Fibroblast of mammary gland (primary cell): ENCODE results near the gene GLT1D1.

Source experiments
- DNase-seq: peaks from one replicate; pipeline ENCODE4 v3.0.0-alpha.2; 2010; ENCODE audit warnings: low read depth
- H3K4me3 ChIP-seq: 2 replicates; pipeline ENCODE4 v1.5.1; 2011; ENCODE audit warnings: low read depth, mild to moderate bottlenecking, low read length, moderate library complexity; ENCODE audit not compliant: control insufficient read depth
- TF ChIP-seq, protein P1 (sequence below): conservative IDR thresholded peaks from 2 replicates; pipeline ENCODE4 v1.5.1; 2011; ENCODE audit warnings: low read depth, low read length, inconsistent platforms; ENCODE audit not compliant: control insufficient read depth, insufficient read depth

Gene GLT1D1

GRCh38 chr12:128864516-128865186 is 11.4 kb downstream of the GLT1D1 start:
- H3K4me3 ChIP-seq, result no peak overlapping the region
- no peak for DNase-seq
- TF ChIP-seq, protein P1, sequence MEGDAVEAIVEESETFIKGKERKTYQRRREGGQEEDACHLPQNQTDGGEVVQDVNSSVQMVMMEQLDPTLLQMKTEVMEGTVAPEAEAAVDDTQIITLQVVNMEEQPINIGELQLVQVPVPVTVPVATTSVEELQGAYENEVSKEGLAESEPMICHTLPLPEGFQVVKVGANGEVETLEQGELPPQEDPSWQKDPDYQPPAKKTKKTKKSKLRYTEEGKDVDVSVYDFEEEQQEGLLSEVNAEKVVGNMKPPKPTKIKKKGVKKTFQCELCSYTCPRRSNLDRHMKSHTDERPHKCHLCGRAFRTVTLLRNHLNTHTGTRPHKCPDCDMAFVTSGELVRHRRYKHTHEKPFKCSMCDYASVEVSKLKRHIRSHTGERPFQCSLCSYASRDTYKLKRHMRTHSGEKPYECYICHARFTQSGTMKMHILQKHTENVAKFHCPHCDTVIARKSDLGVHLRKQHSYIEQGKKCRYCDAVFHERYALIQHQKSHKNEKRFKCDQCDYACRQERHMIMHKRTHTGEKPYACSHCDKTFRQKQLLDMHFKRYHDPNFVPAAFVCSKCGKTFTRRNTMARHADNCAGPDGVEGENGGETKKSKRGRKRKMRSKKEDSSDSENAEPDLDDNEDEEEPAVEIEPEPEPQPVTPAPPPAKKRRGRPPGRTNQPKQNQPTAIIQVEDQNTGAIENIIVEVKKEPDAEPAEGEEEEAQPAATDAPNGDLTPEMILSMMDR, result no peak

GRCh38 chr12:128867466-128867865 is 14.2 kb downstream of the GLT1D1 start:
- no peak for DNase-seq
- TF ChIP-seq, protein P1, result no peak
- no peak overlapping the region for H3K4me3 ChIP-seq

DNA sequence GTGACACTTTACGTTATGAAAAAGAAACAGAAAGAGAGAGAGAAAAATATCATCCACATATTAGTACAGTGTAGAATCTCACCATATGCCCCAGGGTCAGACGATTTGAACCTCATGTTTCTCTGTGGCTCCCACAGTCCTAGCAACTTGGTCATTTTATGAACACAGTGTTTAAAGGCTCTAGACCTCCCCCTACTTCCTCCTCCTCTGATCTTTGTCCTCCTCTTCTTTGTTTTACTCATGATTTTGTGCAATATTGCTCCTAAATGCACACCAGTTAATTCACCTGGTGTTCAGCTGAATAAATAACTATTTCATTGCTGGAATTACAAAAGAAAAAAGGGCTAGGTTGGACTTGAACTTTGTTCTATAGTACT is 18.2 kb downstream of the GLT1D1 start:
- TF ChIP-seq, protein P1, result no peak
- DNase-seq, result no peak
- H3K4me3 ChIP-seq, result no peak overlapping the region

DNA sequence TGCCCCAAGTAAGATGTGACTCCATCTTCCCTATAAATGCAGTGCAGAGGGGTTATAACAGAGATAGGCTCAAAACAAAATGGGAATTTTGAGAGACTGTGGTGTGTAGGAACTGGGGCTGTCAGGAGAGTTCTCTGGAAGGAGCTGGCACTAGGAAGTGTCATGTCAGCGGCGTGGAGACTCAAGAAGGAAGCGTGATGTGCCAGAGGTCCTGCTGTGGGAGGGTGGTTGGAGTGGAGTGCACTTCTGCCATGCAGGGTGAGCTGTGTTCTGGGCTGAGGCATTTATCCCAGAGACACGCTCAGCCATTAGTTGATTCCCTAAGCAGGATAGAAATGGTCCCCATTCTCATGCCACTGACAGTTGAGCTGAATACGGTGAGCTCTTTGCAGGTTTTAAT is 19.0 kb downstream of the GLT1D1 start:
- TF ChIP-seq, protein P1, result no peak
- no peak overlapping the region for H3K4me3 ChIP-seq
- no peak for DNase-seq

DNA sequence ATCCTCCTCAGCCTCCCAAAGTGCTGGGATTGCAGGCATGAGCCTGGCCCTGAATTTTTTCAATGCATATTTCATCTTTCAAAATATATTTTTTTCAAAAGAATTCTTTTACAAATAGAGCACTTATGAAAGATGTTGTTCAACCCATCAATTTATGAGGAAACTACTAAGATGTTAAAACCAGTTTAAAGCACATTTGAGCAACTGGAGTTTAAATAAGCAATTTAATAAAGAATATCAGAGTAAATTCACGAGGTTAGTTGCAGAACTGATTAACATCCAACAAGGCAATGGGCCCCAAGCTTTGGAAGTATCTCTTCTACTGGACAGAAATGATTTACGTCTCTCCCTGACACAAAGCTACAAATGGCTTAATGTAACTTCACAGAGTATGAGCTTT is 23.3 kb downstream of the GLT1D1 start:
- TF ChIP-seq, protein P1, result no peak
- H3K4me3 ChIP-seq, result no peak overlapping the region
- no peak for DNase-seq

- no peak overlapping the region for H3K4me3 ChIP-seq
- DNase-seq, result no peak
- TF ChIP-seq, protein P1, result no peak
Observed at GRCh38 chr12:128879898-128880764, 26.9 kb downstream of the GLT1D1 start.

DNA sequence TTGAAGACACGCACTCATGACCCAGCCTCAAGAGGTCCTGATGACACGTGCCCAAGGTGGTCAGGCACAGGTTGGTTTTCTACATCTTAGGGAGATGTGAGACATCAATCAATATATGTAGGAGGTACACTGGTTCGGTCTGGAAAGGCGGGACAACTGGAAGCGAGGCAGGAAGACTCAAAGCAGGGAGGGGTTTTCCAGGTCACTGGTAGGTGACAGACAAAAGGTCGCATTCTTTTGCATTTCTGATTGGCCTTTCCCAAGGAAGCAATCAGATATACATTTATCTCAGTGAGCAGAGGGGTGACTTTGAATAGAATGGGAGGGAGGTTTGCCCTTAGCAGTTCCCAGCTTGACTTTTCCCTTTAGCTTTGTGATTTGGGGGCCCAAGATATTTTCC is 38.6 kb downstream of the GLT1D1 start:
- no peak for DNase-seq
- H3K4me3 ChIP-seq, result no peak overlapping the region
- TF ChIP-seq, protein P1, result no peak
